Endothelial cell (in vitro differentiated cells): ENCODE measurements around the gene CTRL. TPM values are rescaled to one million over a fixed set of nuclear protein-coding genes. Genes with fewer than 3 reads are reported as not detected.
"Not testable (repeated sequence)": the region's sequence is repeated elsewhere in the genome, so short reads cannot be mapped to it uniquely, and the experiment has no call there.

Source experiments
- DNase-seq: peaks from one replicate; pipeline ENCODE4 v3.0.0; 2021; ENCODE audit warnings: low spot score
- H3K27ac Mint-ChIP-seq: one replicate; pipeline ENCODE4 v1.8.0; 2021; ENCODE audit warnings: mixed read lengths, inconsistent platforms; ENCODE audit not compliant: unreplicated experiment
- H3K27me3 Mint-ChIP-seq: one replicate; pipeline ENCODE4 v1.8.0; 2021; ENCODE audit warnings: mild to moderate bottlenecking, moderate library complexity, mixed read lengths, inconsistent platforms; ENCODE audit not compliant: unreplicated experiment
- H3K36me3 Mint-ChIP-seq: one replicate; pipeline ENCODE4 v1.8.0; 2021; ENCODE audit warnings: mild to moderate bottlenecking, low read depth, mixed read lengths, inconsistent platforms; ENCODE audit not compliant: unreplicated experiment
- H3K4me1 Mint-ChIP-seq: one replicate; pipeline ENCODE4 v1.8.0; 2021; ENCODE audit warnings: mild to moderate bottlenecking, mixed read lengths, inconsistent platforms; ENCODE audit not compliant: unreplicated experiment
- H3K4me3 Mint-ChIP-seq: one replicate; pipeline ENCODE4 v1.8.0; 2021; ENCODE audit warnings: mild to moderate bottlenecking, mixed read lengths, inconsistent platforms; ENCODE audit not compliant: unreplicated experiment
- H3K9me3 Mint-ChIP-seq: one replicate; pipeline ENCODE4 v1.8.0; 2021; ENCODE audit warnings: mixed read lengths, inconsistent platforms; ENCODE audit not compliant: unreplicated experiment
- CTCF ChIP-seq: fragments of 200-600 bp; sonication (generic); IDR thresholded peaks from one replicate; pipeline ENCODE4 v1.5.0; 2021; ENCODE audit warnings: antibody characterized with exemption; ENCODE audit not compliant: unreplicated experiment
- total RNA-seq: library from RNA; stranded (reverse); fragmentation: NEBNext Ultra II Directional; extraction: Animal tissue kit (Norgen Biotek cat#: 25700); gene quantifications from one replicate; pipeline ENCODE4 v1.2.1, GENCODE V29; 2021; ENCODE audit not compliant: unreplicated experiment

The CTRL gene
- total RNA-seq, 1 donor from 2014 or later: 0.56 TPM

- Mint-ChIP-seq H3K9me3 (no peaks in the 10 kb centered on the region), H3K36me3 (peaks cover 8% of the 10 kb centered on the region), H3K4me1 (peaks cover 7% of the 10 kb centered on the region), H3K4me3 (peak overlapping the region; percentile 67), H3K27me3 (peaks cover 13% of the 10 kb centered on the region), H3K27ac (no peak overlapping the region)
- DNase-seq: no peak
- no peak for TF ChIP-seq CTCF
Observed at GRCh38 chr16:67941469-67942199, 10.0 kb upstream of the CTRL start.

- TF ChIP-seq CTCF: no peak
- no peak overlapping the region for H3K27ac Mint-ChIP-seq
- H3K36me3 Mint-ChIP-seq: peaks cover 8% of the 10 kb centered on the region
- DNase-seq: no peak
- peaks cover 21% of the 10 kb centered on the region for H3K27me3 Mint-ChIP-seq
- no peak overlapping the region for H3K4me3 Mint-ChIP-seq
- peaks cover 7% of the 10 kb centered on the region for H3K4me1 Mint-ChIP-seq
- H3K9me3 Mint-ChIP-seq: no peaks in the 10 kb centered on the region
Observed at GRCh38 chr16:67940446-67941089, 8.9 kb upstream of the CTRL start.

- Mint-ChIP-seq H3K36me3 (peaks cover 8% of the 10 kb centered on the region), H3K4me3 (no peak overlapping the region), H3K4me1 (peaks cover 13% of the 10 kb centered on the region), H3K27ac (no peak overlapping the region), H3K27me3 (peaks cover 23% of the 10 kb centered on the region), H3K9me3 (no peaks in the 10 kb centered on the region)
- DNase-seq: no peak
- no peak for TF ChIP-seq CTCF
Observed at GRCh38 chr16:67939507-67940445, 8.1 kb upstream of the CTRL start.

- Mint-ChIP-seq H3K27me3 (peaks cover 28% of the 10 kb centered on the region), H3K4me1 (peaks cover 18% of the 10 kb centered on the region), H3K4me3 (peak overlapping the region; percentile 98)
- not testable (repeated sequence) for H3K36me3 Mint-ChIP-seq, DNase-seq, H3K27ac Mint-ChIP-seq, H3K9me3 Mint-ChIP-seq
Observed at GRCh38 chr16:67937713-67938112, 6.1 kb upstream of the CTRL start.

- Mint-ChIP-seq H3K27ac (peak overlapping the region; percentile 90), H3K36me3 (peaks cover 8% of the 10 kb centered on the region), H3K4me1 (peaks cover 18% of the 10 kb centered on the region), H3K27me3 (peaks cover 32% of the 10 kb centered on the region), H3K4me3 (peak overlapping the region; percentile 98), H3K9me3 (no peaks in the 10 kb centered on the region)
- no peak for TF ChIP-seq CTCF
- no peak for DNase-seq
Observed at GRCh38 chr16:67936880-67937605, 5.4 kb upstream of the CTRL start.
